ENCODE measurements around the gene PLOD1.
"Not testable (repeated sequence)": the region's sequence is repeated elsewhere in the genome, so short reads cannot be mapped to it uniquely, and the experiment has no call there.

PLOD1 gene

GRCh38 chr1:11934302-11935056 is at the start of gene PLOD1:
Gene PLOD1, plus strand, starts transcription at chr1:11934717. Its CDS starts 63 bp downstream, at chr1:11934780.
- peak; percentile 94 for DNase-seq (ENCODE audit: low spot score)

GRCh38 chr1:11885916-11886315 is 48.6 kb upstream of the PLOD1 start:
- no peak for DNase-seq (ENCODE audit: low spot score)

- no peak for DNase-seq (ENCODE audit: low spot score)
Observed at GRCh38 chr1:11886986-11887665, 47.4 kb upstream of the PLOD1 start.

GRCh38 chr1:11887666-11888007 is 46.9 kb upstream of the PLOD1 start:
- DNase-seq (ENCODE audit: low spot score): no peak

GRCh38 chr1:11888206-11888876 is 46.2 kb upstream of the PLOD1 start:
- no peak for DNase-seq (ENCODE audit: low spot score)

- no peak for DNase-seq (ENCODE audit: low spot score)
Observed at GRCh38 chr1:11888877-11889208, 45.7 kb upstream of the PLOD1 start.

GRCh38 chr1:11891433-11892186 is 42.9 kb upstream of the PLOD1 start:
- DNase-seq (ENCODE audit: low spot score): no peak

- peak; percentile 71 for DNase-seq (ENCODE audit: low spot score)
Observed at GRCh38 chr1:11893907-11894251, 40.6 kb upstream of the PLOD1 start.

GRCh38 chr1:11894501-11894900 is 40.0 kb upstream of the PLOD1 start:
- not testable (repeated sequence) for DNase-seq (ENCODE audit: low spot score)

- DNase-seq (ENCODE audit: low spot score): no peak
Observed at GRCh38 chr1:11898086-11898785, 36.3 kb upstream of the PLOD1 start.

- DNase-seq (ENCODE audit: low spot score): no peak
Observed at GRCh38 chr1:11898831-11899467, 35.6 kb upstream of the PLOD1 start.

- DNase-seq (ENCODE audit: low spot score): not testable (repeated sequence)
Observed at GRCh38 chr1:11901446-11901845, 33.1 kb upstream of the PLOD1 start.

GRCh38 chr1:11903210-11903609 is 31.3 kb upstream of the PLOD1 start:
- no peak for DNase-seq (ENCODE audit: low spot score)

GRCh38 chr1:11904156-11904555 is 30.4 kb upstream of the PLOD1 start:
- DNase-seq (ENCODE audit: low spot score): not testable (repeated sequence)

- DNase-seq (ENCODE audit: low spot score): no peak
Observed at GRCh38 chr1:11904978-11905377, 29.5 kb upstream of the PLOD1 start.

GRCh38 chr1:11906870-11907269 is 27.6 kb upstream of the PLOD1 start:
- DNase-seq (ENCODE audit: low spot score): no peak

GRCh38 chr1:11907275-11908094 is 27.0 kb upstream of the PLOD1 start:
- DNase-seq (ENCODE audit: low spot score): peak; percentile 94

- peak; percentile 80 for DNase-seq (ENCODE audit: low spot score)
Observed at GRCh38 chr1:11908095-11908675, 26.3 kb upstream of the PLOD1 start.

GRCh38 chr1:11910914-11911228 is 23.6 kb upstream of the PLOD1 start:
- DNase-seq (ENCODE audit: low spot score): not testable (repeated sequence)

- DNase-seq (ENCODE audit: low spot score): no peak
Observed at GRCh38 chr1:11912000-11912399, 22.5 kb upstream of the PLOD1 start.
